Adrenal gland (tissue), 5 donors: ENCODE data around the gene TYMP.

Source experiments
- CTCF ChIP-seq, 6 experiments: fragments of 450-650 bp in 4 of 6; fragments of 200-600 bp in 2 of 6; sonication (generic) in 1 of 6; IDR thresholded peaks; 1 replicate in 5 of 6; 2 replicates in 1 of 6; pipeline versions ENCODE4 v1.5.1 to v1.8.0; 2016 to 2021; ENCODE audit warnings: antibody characterized with exemption in 6 of 6, mild to moderate bottlenecking in 2 of 6, moderate library complexity in 1 of 6
- POLR2A ChIP-seq, 2 donors: fragments of 450-650 bp; IDR thresholded peaks; one replicate each; pipeline ENCODE4 v1.6.1; 2017; ENCODE audit warnings: antibody characterized with exemption in 2 of 2, mild to moderate bottlenecking in 2 of 2, moderate library complexity in 1 of 2
- donor health status: DM: no; HTN: no; CAD: no.

- TF ChIP-seq CTCF (IDR thresholded peaks at IDR 0.05) (no peak), POLR2A (IDR thresholded peaks at IDR 0.05) (no peak)
Observed at GRCh38 chr22:50486561-50487289, 43.1 kb downstream of the TYMP start, which contains the start of gene MIOX.
